SJSA1 (cell line): ENCODE results near the gene ZBTB5. TPM values are rescaled to one million over a fixed set of nuclear protein-coding genes. Genes with fewer than 3 reads are reported as not detected.

Experiments
- total RNA-seq: library from RNA; depleted of rRNA; stranded (reverse); fragments of >200 nt; shearing (Covaris generic); gene quantifications from 2 replicates; pipeline ENCODE4 v1.2.3, GENCODE V29; 2014; rRNA removed

Gene ZBTB5
- total RNA-seq, 1 experiment from 2014 or later, result 13.7 TPM

Other genes with a start within 250 kb of the ZBTB5 start
- 55.8 and 75.1 TPM in 2 replicates for gene GRHPR, start 42.8 kb downstream of the ZBTB5 start, total RNA-seq
- gene POLR1E, start 20.5 kb upstream of the ZBTB5 start, total RNA-seq, result 21.4 TPM in 2 replicates
- 3.6 and 5.1 TPM in 2 replicates for gene FBXO10, start 110.9 kb upstream of the ZBTB5 start, total RNA-seq
- gene TOMM5, start 127.1 kb upstream of the ZBTB5 start, total RNA-seq, result 131 and 132 TPM in 2 replicates
- not detected in 2 replicates for gene FRMPD1, start 185.5 kb upstream of the ZBTB5 start, total RNA-seq